HEK293 (cell line): ENCODE data around the gene SLC43A3.

Experiments
- CTCF ChIA-PET: fragments of 350-600 bp; formaldehyde crosslinking; extraction: SDS; loops from one replicate; lab custom pipeline; 2021; ENCODE audit warnings: antibody characterized with exemption; lab: Yijun Ruan, JAX
- POLR2A ChIA-PET: fragments of 300-600 bp; formaldehyde crosslinking; extraction: SDS; loops from one replicate; lab custom pipeline; 2020; ENCODE audit warnings: antibody characterized with exemption, inconsistent platforms; lab: Yijun Ruan, JAX
- H3K27ac ChIP-seq: fragments of 200-500 bp; sonication (Bioruptor generic); 2 replicates; pipeline ENCODE4 v1.5.1; 2014; ENCODE audit warnings: low read depth, low read length, control low read depth, inconsistent platforms; ENCODE audit errors: extremely low read depth
- H3K36me3 ChIP-seq, 2 experiments: fragments of 200-500 bp in 1 of 2; sonication (Bioruptor generic) in 1 of 2; 1 replicate in 1 of 2; 2 replicates in 1 of 2; pipeline ENCODE4 v1.5.1; 2014 to 2017; ENCODE audit warnings: inconsistent platforms in 2 of 2, low read length in 2 of 2; ENCODE audit not compliant: control insufficient read depth in 2 of 2, insufficient read depth in 1 of 2
- H3K4me1 ChIP-seq: fragments of 200-500 bp; sonication (Bioruptor generic); 2 replicates; pipeline ENCODE4 v1.5.1; 2014; ENCODE audit warnings: mild to moderate bottlenecking, low read length, inconsistent platforms; ENCODE audit not compliant: control insufficient read depth, insufficient read depth
- H3K4me3 ChIP-seq: 2 replicates; pipeline ENCODE4 v1.5.1; 2011; ENCODE audit warnings: low read depth, mild to moderate bottlenecking, control low read depth, low read length, moderate library complexity
- H3K9me3 ChIP-seq: fragments of 200-500 bp; sonication (Bioruptor generic); 2 replicates; pipeline ENCODE4 v1.5.1; 2014; ENCODE audit warnings: low read depth, low read length, inconsistent platforms; ENCODE audit not compliant: control insufficient read depth, insufficient read depth
- BCL11A ChIP-seq: fragments of 450-650 bp; formaldehyde crosslinking; IDR thresholded peaks from 2 replicates; pipeline ENCODE4 v1.5.1; 2016; ENCODE audit warnings: low read depth, missing biosample characterization, missing genetic modification characterization
- KLF16 ChIP-seq: fragments of 450-650 bp; formaldehyde crosslinking; IDR thresholded peaks from 2 replicates; pipeline ENCODE4 v1.5.1; 2017; ENCODE audit warnings: missing biosample characterization, missing genetic modification characterization
- MEIS1 ChIP-seq: sonication (generic); formaldehyde crosslinking; IDR thresholded peaks from 2 replicates; pipeline ENCODE4 v1.8.1; 2022; ENCODE audit warnings: missing genetic modification reagents, mild to moderate bottlenecking, borderline replicate concordance
- RBAK ChIP-seq: fragments of 450-650 bp; formaldehyde crosslinking; IDR thresholded peaks from 2 replicates; pipeline ENCODE4 v1.5.1; 2016; ENCODE audit warnings: missing biosample characterization, missing genetic modification characterization
- SP3 ChIP-seq: fragments of 450-650 bp; formaldehyde crosslinking; IDR thresholded peaks from 2 replicates; pipeline ENCODE4 v1.5.1; 2016; ENCODE audit warnings: missing biosample characterization, missing genetic modification characterization
- ZNF302 ChIP-seq: fragments of 450-650 bp; formaldehyde crosslinking; IDR thresholded peaks from 2 replicates; pipeline ENCODE4 v1.5.1; 2016; ENCODE audit warnings: missing biosample characterization, missing genetic modification characterization, low read depth
- ZNF416 ChIP-seq: fragments of 450-650 bp; formaldehyde crosslinking; IDR thresholded peaks from 2 replicates; pipeline ENCODE4 v1.5.1; 2016; ENCODE audit warnings: missing biosample characterization, missing genetic modification characterization
- ZNF501 ChIP-seq: fragments of 450-650 bp; formaldehyde crosslinking; IDR thresholded peaks from 2 replicates; pipeline ENCODE4 v1.5.1; 2016; ENCODE audit warnings: missing biosample characterization, missing genetic modification characterization
- ZNF660 ChIP-seq: fragments of 450-650 bp; IDR thresholded peaks from 2 replicates; pipeline ENCODE4 v1.5.1; 2018; ENCODE audit warnings: missing biosample characterization, mild to moderate bottlenecking, missing genetic modification characterization
- ZNF664 ChIP-seq: fragments of 450-650 bp; formaldehyde crosslinking; IDR thresholded peaks from 2 replicates; pipeline ENCODE4 v1.5.1; 2016; ENCODE audit warnings: missing biosample characterization, missing genetic modification characterization
- ZNF670 ChIP-seq: fragments of 450-650 bp; formaldehyde crosslinking; IDR thresholded peaks from 2 replicates; pipeline ENCODE4 v1.5.1; 2016; ENCODE audit warnings: missing biosample characterization, missing genetic modification characterization, low read depth
- ZNF776 ChIP-seq: fragments of 450-650 bp; formaldehyde crosslinking; IDR thresholded peaks from 2 replicates; pipeline ENCODE4 v1.5.0; 2017; ENCODE audit warnings: missing biosample characterization, missing genetic modification characterization, borderline replicate concordance
- ZSCAN5A ChIP-seq: fragments of 450-650 bp; formaldehyde crosslinking; IDR thresholded peaks from 2 replicates; pipeline ENCODE4 v1.5.1; 2016; ENCODE audit warnings: missing biosample characterization, missing genetic modification characterization
- TF ChIP-seq, protein P1 (sequence below): fragments of 450-650 bp; formaldehyde crosslinking; IDR thresholded peaks from 2 replicates; pipeline ENCODE4 v1.5.1; 2016; ENCODE audit warnings: missing biosample characterization, missing genetic modification characterization
- TF ChIP-seq, protein P2 (sequence below): fragments of 450-650 bp; formaldehyde crosslinking; IDR thresholded peaks from 2 replicates; pipeline ENCODE4 v1.5.1; 2017; ENCODE audit warnings: missing biosample characterization, missing genetic modification characterization
- TF ChIP-seq, protein P3 (sequence below): fragments of 450-650 bp; formaldehyde crosslinking; IDR thresholded peaks from 2 replicates; pipeline ENCODE4 v1.5.1; 2016; ENCODE audit warnings: missing biosample characterization, missing genetic modification characterization, borderline replicate concordance

Gene SLC43A3

DNA sequence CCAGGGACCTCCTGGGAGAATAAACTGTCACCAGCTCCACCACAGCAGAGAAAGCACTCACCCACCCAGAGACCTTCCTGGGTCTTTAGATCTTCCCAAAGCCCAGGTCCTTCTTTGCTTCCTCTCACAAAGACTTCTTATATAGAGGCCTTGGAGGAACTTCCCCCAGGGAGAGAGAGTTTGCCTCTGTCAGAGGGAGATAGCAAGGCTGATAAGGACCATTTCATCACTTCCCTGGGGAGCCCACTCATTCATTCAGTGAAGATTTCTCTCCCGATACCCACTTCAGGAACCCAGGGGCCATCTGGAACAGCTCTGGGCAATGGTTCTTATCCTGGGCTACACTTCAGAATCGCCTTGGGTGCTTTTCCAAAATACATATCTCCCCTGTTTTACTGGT is 36.4 kb downstream of the SLC43A3 start, which contains the start of gene PRG2 (continued):
- TF ChIP-seq, protein P1, sequence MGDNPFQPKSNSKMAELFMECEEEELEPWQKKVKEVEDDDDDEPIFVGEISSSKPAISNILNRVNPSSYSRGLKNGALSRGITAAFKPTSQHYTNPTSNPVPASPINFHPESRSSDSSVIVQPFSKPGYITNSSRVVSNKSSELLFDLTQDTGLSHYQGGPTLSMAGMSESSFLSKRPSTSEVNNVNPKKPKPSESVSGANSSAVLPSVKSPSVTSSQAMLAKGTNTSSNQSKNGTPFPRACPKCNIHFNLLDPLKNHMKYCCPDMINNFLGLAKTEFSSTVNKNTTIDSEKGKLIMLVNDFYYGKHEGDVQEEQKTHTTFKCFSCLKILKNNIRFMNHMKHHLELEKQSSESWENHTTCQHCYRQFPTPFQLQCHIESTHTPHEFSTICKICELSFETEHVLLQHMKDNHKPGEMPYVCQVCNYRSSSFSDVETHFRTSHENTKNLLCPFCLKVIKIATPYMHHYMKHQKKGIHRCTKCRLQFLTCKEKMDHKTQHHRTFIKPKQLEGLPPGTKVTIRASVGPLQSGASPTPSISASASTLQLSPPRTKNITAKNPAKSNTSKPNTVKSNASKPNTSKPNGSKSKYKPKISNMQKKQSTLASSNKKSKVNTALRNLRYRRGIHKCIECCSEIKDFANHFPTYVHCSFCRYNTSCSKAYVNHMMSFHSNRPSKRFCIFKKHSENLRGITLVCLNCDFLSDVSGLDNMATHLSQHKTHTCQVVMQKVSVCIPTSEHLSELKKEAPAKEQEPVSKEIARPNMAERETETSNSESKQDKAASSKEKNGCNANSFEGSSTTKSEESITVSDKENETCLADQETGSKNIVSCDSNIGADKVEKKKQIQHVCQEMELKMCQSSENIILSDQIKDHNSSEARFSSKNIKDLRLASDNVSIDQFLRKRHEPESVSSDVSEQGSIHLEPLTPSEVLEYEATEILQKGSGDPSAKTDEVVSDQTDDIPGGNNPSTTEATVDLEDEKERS (tag by site-specific recombination), result no peak

GRCh38 chr11:57387289-57388030 is 39.5 kb downstream of the SLC43A3 start:
- TF ChIP-seq ZNF664 (tag by site-specific recombination), result no peak
- TF ChIP-seq ZNF302, result no peak
- no peak for TF ChIP-seq ZNF501
- TF ChIP-seq, all 188 proteins: peak for 0
- no peak overlapping the region for H3K27ac ChIP-seq
- no peaks in the 10 kb centered on the region for H3K4me1 ChIP-seq
- ChIA-PET POLR2A (interaction anchor here (0.5 kb wide), 1 partner anchor 310 kb away, joined by 3 read pairs; no protein-coding TSS in a partner anchor), CTCF (interaction anchor here (0.9 kb wide), 1 partner anchor 71 kb away, joined by 4 read pairs; no protein-coding TSS in a partner anchor)
- no peaks in the 10 kb centered on the region for H3K36me3 ChIP-seq
- no peak overlapping the region for H3K4me3 ChIP-seq
- no peaks in the 10 kb centered on the region for H3K9me3 ChIP-seq

DNA sequence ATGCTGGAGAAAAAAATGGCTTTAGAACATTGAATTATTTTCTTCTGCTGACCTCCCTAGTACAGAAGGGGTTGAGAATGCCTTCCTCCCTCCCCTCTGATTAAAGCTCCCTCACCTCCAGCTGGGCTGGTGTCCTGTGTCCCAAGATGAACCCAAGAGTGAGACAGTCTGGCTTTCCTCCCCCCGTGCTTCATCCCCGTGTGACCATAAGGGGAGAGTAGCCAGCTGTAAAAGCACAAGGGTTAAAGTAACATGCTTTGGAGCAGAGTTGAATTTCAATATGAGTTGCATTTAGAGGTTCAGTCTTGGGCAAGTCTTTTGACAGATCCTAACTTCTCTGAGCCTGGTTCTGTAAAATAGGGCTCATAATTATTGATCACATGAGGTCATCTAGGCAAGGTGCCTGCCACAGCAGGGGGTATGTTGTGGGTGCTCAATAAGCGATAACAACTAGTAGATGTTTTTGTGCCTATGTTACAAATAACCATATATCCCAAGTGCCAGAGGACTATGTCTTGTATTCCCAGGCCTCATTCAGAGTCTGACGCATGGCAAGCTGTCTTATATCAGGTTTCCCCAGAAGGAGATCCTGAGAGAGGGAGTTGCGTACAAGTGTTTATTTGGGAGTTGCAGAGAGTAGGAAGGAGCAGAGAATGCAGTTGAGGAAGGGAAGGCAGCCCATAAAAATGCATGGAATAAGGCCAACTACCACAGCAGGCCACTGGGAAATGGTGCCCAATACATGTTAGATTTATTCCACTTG is 40.6 kb downstream of the SLC43A3 start:
- Histone ChIP-seq H3K27ac (no peak overlapping the region), H3K4me3 (no peak overlapping the region)

More for the DNA sequence above, 40.6 kb downstream of the SLC43A3 start:
- CTCF ChIA-PET, result interaction anchor here (0.6 to 0.9 kb wide), 3 partner anchors 70 to 179 kb away, joined by 3 to 6 read pairs (median 4); no protein-coding TSS in a partner anchor
- Histone ChIP-seq H3K36me3 (no peaks in the 10 kb centered on the region), H3K9me3 (no peaks in the 10 kb centered on the region), H3K4me1 (no peaks in the 10 kb centered on the region)
- POLR2A ChIA-PET, result no interaction called here
- no peak for TF ChIP-seq ZNF776
- TF ChIP-seq, protein P2, sequence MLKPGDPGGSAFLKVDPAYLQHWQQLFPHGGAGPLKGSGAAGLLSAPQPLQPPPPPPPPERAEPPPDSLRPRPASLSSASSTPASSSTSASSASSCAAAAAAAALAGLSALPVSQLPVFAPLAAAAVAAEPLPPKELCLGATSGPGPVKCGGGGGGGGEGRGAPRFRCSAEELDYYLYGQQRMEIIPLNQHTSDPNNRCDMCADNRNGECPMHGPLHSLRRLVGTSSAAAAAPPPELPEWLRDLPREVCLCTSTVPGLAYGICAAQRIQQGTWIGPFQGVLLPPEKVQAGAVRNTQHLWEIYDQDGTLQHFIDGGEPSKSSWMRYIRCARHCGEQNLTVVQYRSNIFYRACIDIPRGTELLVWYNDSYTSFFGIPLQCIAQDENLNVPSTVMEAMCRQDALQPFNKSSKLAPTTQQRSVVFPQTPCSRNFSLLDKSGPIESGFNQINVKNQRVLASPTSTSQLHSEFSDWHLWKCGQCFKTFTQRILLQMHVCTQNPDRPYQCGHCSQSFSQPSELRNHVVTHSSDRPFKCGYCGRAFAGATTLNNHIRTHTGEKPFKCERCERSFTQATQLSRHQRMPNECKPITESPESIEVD (tag by site-specific recombination), result no peak
- no peak for TF ChIP-seq ZNF660 (tag by site-specific recombination)
- TF ChIP-seq BCL11A (tag by site-specific recombination), result no peak
- TF ChIP-seq, protein P3, sequence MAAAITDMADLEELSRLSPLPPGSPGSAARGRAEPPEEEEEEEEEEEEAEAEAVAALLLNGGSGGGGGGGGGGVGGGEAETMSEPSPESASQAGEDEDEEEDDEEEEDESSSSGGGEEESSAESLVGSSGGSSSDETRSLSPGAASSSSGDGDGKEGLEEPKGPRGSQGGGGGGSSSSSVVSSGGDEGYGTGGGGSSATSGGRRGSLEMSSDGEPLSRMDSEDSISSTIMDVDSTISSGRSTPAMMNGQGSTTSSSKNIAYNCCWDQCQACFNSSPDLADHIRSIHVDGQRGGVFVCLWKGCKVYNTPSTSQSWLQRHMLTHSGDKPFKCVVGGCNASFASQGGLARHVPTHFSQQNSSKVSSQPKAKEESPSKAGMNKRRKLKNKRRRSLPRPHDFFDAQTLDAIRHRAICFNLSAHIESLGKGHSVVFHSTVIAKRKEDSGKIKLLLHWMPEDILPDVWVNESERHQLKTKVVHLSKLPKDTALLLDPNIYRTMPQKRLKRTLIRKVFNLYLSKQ, result no peak
- no peak for TF ChIP-seq ZSCAN5A (tag by site-specific recombination)
- no peak for TF ChIP-seq MEIS1
- no peak for TF ChIP-seq KLF16
- TF ChIP-seq ZNF670, result no peak
- TF ChIP-seq SP3 (tag by site-specific recombination), result no peak
- no peak for TF ChIP-seq RBAK (tag by site-specific recombination)
- no peak for TF ChIP-seq ZNF416 (tag by site-specific recombination)
